Measurements from ENCODE around the gene MCTP1. TPM values are rescaled to one million over a fixed set of nuclear protein-coding genes. Genes with fewer than 3 reads are reported as not detected.

The MCTP1 gene
- total RNA-seq, 1 donor from 2014 or later: not detected

DNA sequence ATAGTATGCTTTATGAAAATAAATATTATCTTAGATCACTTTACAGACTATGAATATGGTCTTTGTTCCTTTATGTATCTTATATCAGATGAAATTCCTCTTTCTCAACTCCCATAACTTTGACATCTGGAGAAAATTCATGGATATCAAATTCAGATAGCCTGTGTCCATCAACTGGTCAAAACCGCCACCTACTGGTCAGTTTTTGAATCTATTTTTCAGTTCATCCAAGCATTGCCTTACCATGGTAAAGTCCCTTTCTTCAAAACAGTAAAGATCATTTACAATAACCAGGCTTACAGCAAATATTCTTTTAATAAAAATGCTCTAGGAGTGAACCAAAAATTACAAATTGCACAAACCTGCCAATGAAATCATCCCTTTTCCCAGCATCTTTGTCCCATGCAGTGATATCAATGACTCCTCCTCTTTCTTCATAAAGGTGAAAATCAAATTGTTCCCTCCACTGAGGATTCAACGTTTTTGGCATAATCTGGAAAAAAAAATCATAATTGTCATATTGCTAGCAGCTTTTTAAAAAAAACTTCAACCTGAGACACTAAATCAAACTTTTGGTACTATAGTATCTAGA lies 375.9 kb downstream of the MCTP1 start:
- H3K4me3 Mint-ChIP-seq: no peak overlapping the region
- H3K27ac Mint-ChIP-seq: no peak overlapping the region
- intact Hi-C loops (cut with micrococcal nuclease): no loop called here
- H3K27me3 Mint-ChIP-seq: no peaks in the 10 kb centered on the region
- peak; percentile 62 for DNase-seq
- H3K9me3 Mint-ChIP-seq: no peaks in the 10 kb centered on the region
- no peaks in the 10 kb centered on the region for H3K36me3 Mint-ChIP-seq (ENCODE audit: low read depth)
- H3K4me1 Mint-ChIP-seq: no peaks in the 10 kb centered on the region

DNA sequence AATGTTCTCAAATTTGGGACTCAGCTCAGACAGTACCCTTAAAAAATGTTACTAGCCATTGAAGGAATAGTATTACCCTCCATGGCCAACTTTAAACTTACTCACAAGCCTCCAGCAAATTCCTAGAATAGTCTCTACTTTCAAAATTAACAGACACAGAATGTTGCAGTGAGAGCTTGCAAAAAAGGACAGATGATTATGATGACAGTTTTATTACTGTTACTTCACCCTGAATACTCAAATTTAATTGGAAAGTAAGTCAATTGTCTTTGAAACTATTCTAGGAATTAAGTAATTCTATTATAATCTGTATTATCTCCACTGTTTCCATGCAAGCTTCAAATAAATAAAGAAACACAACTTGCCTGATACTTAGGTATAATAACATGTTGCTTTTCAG lies 378.1 kb downstream of the MCTP1 start:
- no peak overlapping the region for H3K27ac Mint-ChIP-seq
- no peaks in the 10 kb centered on the region for H3K36me3 Mint-ChIP-seq (ENCODE audit: low read depth)
- H3K9me3 Mint-ChIP-seq: no peaks in the 10 kb centered on the region
- DNase-seq: no peak
- intact Hi-C loops (cut with micrococcal nuclease): no loop called here
- no peaks in the 10 kb centered on the region for H3K4me1 Mint-ChIP-seq
- no peaks in the 10 kb centered on the region for H3K27me3 Mint-ChIP-seq
- H3K4me3 Mint-ChIP-seq: no peak overlapping the region

DNA sequence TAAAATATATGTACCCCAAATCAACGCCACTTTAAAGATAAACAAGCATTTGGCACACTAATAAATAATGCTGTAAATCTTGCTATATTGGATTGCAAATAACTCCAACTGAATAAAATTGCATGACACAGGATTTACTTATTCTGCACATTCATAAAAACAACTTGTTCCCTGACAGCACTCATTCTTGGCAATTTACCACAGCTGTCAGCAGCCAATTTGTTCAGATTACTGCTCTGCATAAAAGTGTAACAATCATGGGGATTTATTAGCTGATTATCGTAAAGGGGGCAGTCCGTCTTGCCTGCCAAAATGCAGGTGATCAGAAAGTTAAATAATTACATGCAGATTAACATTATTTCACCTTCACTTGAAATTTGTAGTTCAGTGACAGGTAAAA lies 381.2 kb downstream of the MCTP1 start:
- Mint-ChIP-seq H3K27me3 (no peaks in the 10 kb centered on the region), H3K4me1 (no peaks in the 10 kb centered on the region), H3K9me3 (no peaks in the 10 kb centered on the region), H3K36me3 (ENCODE audit: low read depth) (no peaks in the 10 kb centered on the region), H3K4me3 (no peak overlapping the region), H3K27ac (no peak overlapping the region)
- intact Hi-C loops (cut with micrococcal nuclease): no loop called here
- no peak for DNase-seq

DNA sequence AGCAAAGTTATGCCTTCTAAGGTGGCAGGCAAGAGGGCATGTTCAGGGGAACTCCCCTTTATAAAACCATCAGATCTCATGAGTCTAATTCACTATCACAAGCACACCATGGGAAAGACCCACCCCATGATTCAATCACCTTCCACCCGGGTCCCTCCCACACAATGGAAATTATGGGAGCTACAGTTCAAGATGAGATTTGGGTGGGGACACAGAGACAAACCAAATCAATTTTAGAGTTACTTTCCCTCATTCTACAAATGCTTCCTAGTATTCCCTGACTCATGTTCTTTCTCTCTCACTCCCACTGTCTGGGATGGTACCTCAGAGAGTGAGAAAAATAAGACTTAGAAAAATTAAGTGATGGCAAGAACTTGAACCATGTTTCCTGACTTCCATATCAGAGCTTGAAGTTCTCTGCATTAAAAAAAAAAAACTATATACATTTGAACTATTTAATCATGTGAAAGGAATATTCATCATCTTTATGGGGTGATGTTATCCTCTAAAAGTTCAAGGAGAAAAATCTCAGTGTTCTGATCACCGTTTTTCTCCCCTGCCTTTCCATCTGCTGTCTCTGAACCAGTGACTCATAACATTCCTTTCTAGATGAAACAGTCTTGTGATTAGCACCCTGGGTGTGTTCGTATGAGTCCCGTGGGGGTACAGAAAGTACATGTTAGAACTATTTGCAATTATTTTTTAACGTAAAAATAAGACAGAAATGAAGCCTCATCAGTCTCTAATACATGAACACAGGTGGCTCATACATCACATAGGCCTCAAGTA lies 383.5 kb downstream of the MCTP1 start:
- Mint-ChIP-seq H3K9me3 (no peaks in the 10 kb centered on the region), H3K36me3 (ENCODE audit: low read depth) (no peaks in the 10 kb centered on the region), H3K4me1 (no peaks in the 10 kb centered on the region), H3K27me3 (no peaks in the 10 kb centered on the region), H3K4me3 (no peak overlapping the region), H3K27ac (no peak overlapping the region)
- intact Hi-C loops (cut with micrococcal nuclease): no loop called here
- no peak for DNase-seq

DNA sequence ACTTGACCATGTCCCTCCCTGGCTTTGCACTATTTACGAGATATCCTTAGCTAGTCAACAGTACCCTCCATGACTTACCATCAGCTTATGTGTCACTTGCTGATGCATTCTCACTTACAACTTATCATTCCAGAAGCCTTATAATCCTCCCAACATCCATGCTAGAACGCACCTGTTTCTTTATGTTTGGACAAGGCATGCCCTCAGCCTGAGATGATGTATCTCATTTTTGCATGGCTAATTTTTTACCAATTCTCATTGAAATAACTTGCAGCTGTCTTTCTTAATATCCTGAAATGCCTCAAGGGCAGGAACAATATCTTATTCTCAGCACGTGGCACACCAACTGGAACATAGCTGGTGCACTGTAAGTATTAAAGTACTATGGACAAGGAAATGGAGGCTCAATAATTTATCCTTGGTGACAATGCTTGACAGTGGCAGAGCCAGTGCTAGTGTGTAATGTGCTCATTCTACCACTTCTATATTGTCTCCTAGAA lies 384.8 kb downstream of the MCTP1 start:
- Mint-ChIP-seq H3K27ac (no peak overlapping the region), H3K4me1 (no peaks in the 10 kb centered on the region), H3K36me3 (ENCODE audit: low read depth) (no peaks in the 10 kb centered on the region), H3K9me3 (no peaks in the 10 kb centered on the region), H3K4me3 (no peak overlapping the region), H3K27me3 (no peaks in the 10 kb centered on the region)
- intact Hi-C loops (cut with micrococcal nuclease): no loop called here
- no peak for DNase-seq

GRCh38 chr5:94893412-94894135 lies 391.3 kb downstream of the MCTP1 start:
- no peaks in the 10 kb centered on the region for H3K4me1 Mint-ChIP-seq
- H3K9me3 Mint-ChIP-seq: no peaks in the 10 kb centered on the region
- DNase-seq: no peak
- H3K27me3 Mint-ChIP-seq: no peaks in the 10 kb centered on the region
- no peaks in the 10 kb centered on the region for H3K36me3 Mint-ChIP-seq (ENCODE audit: low read depth)
- H3K4me3 Mint-ChIP-seq: no peak overlapping the region
- no peak overlapping the region for H3K27ac Mint-ChIP-seq
- intact Hi-C loops (cut with micrococcal nuclease): no loop called here

DNA sequence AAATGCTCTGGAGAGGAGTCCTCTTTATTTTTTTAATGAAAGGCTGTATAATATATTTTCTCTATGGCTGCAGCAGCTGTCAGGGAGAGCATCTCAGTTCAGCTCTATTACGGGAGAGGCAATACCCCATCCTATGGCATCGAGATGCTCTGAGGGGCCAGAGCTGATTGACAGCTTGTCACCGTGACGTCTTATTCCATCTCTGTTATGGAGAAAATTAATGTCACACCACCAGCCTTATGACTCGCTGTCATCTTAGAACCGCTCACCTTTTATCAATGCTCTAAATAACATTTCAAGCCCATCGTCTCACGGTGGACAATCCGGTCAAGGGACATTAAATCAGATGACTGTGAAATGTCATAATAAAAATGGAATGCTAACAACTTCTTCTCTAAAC lies 392.9 kb downstream of the MCTP1 start:
- Mint-ChIP-seq H3K27me3 (no peaks in the 10 kb centered on the region), H3K27ac (no peak overlapping the region), H3K4me1 (no peaks in the 10 kb centered on the region), H3K36me3 (ENCODE audit: low read depth) (no peaks in the 10 kb centered on the region), H3K4me3 (no peak overlapping the region), H3K9me3 (no peaks in the 10 kb centered on the region)
- no peak for DNase-seq
- intact Hi-C loops (cut with micrococcal nuclease): no loop called here

DNA sequence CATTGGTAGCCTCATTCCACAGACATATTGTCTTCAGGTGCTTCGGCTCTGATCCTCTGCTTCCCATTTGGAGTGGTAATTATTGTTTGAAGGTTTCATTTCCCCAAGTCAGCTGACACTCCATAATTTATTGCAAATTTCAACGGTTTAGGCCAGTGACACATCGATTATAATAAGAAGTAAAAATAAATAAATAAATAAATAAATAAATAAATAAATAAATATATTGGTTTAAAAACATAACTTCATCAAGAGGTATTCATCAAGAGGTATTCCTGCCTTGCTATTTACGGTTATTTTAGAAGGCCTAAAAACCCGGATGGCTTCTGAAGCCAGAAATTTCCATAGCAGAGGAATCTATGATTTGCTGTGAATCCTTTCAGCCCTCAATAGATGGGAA lies 393.3 kb downstream of the MCTP1 start:
- no peak overlapping the region for H3K27ac Mint-ChIP-seq
- H3K4me1 Mint-ChIP-seq: no peaks in the 10 kb centered on the region
- H3K36me3 Mint-ChIP-seq (ENCODE audit: low read depth): no peaks in the 10 kb centered on the region
- H3K9me3 Mint-ChIP-seq: no peaks in the 10 kb centered on the region
- DNase-seq: no peak
- H3K4me3 Mint-ChIP-seq: no peak overlapping the region
- intact Hi-C loops (cut with micrococcal nuclease): no loop called here
- H3K27me3 Mint-ChIP-seq: no peaks in the 10 kb centered on the region

GRCh38 chr5:94890907-94891306 lies 394.0 kb downstream of the MCTP1 start:
- H3K36me3 Mint-ChIP-seq (ENCODE audit: low read depth): no peaks in the 10 kb centered on the region
- no peaks in the 10 kb centered on the region for H3K9me3 Mint-ChIP-seq
- intact Hi-C loops (cut with micrococcal nuclease): no loop called here
- H3K4me1 Mint-ChIP-seq: no peaks in the 10 kb centered on the region
- DNase-seq: no peak
- H3K27me3 Mint-ChIP-seq: no peaks in the 10 kb centered on the region
- no peak overlapping the region for H3K4me3 Mint-ChIP-seq
- no peak overlapping the region for H3K27ac Mint-ChIP-seq

DNA sequence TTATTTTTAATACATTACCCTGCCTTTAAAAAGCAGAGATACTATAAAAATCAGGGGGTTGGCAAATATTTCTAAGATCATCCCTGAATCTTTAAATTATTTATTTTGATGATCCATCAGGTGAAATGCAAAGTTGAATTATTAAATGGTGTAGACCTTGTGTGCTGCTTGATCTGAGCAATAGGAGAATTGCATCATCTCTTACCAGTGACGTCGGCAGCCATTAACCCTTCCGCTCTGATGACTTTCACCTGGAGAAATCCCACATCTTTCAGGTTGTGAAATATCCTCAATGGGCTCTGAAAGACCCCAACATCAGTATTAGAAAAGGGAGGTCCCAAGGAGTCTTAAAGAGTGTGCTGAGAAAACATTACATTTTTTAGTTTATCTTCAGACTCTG lies 396.2 kb downstream of the MCTP1 start:
- Mint-ChIP-seq H3K27me3 (no peaks in the 10 kb centered on the region), H3K27ac (no peak overlapping the region), H3K36me3 (ENCODE audit: low read depth) (no peaks in the 10 kb centered on the region), H3K9me3 (no peaks in the 10 kb centered on the region), H3K4me1 (no peaks in the 10 kb centered on the region), H3K4me3 (no peak overlapping the region)
- no peak for DNase-seq
- intact Hi-C loops (cut with micrococcal nuclease): no loop called here

- H3K9me3 Mint-ChIP-seq: no peaks in the 10 kb centered on the region
- H3K27ac Mint-ChIP-seq: no peak overlapping the region
- no peak overlapping the region for H3K4me3 Mint-ChIP-seq
- H3K4me1 Mint-ChIP-seq: no peaks in the 10 kb centered on the region
- no peaks in the 10 kb centered on the region for H3K36me3 Mint-ChIP-seq (ENCODE audit: low read depth)
- intact Hi-C loops (cut with micrococcal nuclease): no loop called here
- no peak for DNase-seq
- H3K27me3 Mint-ChIP-seq: peaks cover 5% of the 10 kb centered on the region
Observed at GRCh38 chr5:94885931-94886330, 399.0 kb downstream of the MCTP1 start.

GRCh38 chr5:94884311-94884710 lies 400.6 kb downstream of the MCTP1 start:
- Mint-ChIP-seq H3K4me1 (no peaks in the 10 kb centered on the region), H3K27me3 (peaks cover 5% of the 10 kb centered on the region), H3K4me3 (no peak overlapping the region), H3K27ac (no peak overlapping the region), H3K9me3 (no peaks in the 10 kb centered on the region), H3K36me3 (ENCODE audit: low read depth) (no peaks in the 10 kb centered on the region)
- DNase-seq: no peak
- intact Hi-C loops (cut with micrococcal nuclease): no loop called here

DNA sequence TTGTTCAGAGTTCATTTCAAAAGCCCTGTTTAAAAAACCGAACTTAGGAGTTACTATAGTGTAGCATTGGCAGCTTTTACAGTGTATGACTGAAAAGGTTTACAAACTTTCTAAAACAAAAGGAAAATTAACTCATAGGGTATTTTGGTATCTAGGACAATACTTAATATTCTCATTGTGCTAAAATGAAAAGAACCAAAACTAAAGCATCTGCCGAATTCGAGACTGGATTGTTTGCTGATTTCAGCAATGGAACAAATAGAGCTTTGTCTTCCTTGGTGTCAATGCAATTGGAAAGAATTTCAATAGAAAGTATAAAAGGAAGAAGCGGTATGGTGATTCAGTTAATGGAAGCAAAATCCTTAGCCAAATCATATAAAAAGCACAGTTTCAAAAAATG lies 412.4 kb downstream of the MCTP1 start:
- peaks cover 4% of the 10 kb centered on the region for H3K27me3 Mint-ChIP-seq
- intact Hi-C loops (cut with micrococcal nuclease): no loop called here
- no peak overlapping the region for H3K4me3 Mint-ChIP-seq

DNA sequence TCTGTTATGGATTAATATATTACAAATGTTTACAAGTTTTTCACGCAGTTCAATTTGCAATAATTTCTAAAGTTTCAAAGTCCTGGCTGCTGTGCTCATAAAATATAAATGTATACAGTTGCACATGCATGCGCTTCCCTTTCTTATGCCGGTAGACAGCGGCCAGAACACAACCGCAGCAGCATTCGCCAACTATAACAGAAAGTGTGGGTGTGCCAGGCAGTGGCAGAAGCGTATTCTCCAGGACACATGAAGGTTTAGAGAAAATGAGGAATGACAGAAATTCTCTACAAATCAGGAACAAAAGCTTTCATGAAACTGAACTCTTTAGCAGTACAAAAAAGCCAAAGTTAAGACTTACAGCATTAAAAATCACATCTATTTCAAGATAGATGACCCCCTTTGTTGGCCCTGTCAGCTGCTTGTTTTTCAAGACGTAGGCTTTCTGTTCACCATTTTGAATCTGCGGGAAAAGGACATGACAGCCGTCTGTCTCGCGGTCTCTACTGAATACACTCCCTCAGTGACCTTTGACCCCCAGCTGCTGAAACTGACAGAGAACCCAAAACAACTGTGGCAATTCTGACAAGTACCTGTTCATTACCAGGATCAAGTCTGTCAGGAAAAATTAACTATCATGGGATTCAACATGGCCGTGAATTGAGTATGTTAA lies 414.2 kb downstream of the MCTP1 start:
- Mint-ChIP-seq H3K9me3 (no peaks in the 10 kb centered on the region), H3K4me1 (peaks cover 2% of the 10 kb centered on the region), H3K27ac (no peak overlapping the region), H3K27me3 (peaks cover 1% of the 10 kb centered on the region), H3K36me3 (ENCODE audit: low read depth) (no peaks in the 10 kb centered on the region), H3K4me3 (no peak overlapping the region)
- no peak for DNase-seq
- intact Hi-C loops (cut with micrococcal nuclease): no loop called here

More for the DNA sequence above, 412.4 kb downstream of the MCTP1 start:
- no peak for DNase-seq
- H3K9me3 Mint-ChIP-seq: no peaks in the 10 kb centered on the region
- no peak overlapping the region for H3K27ac Mint-ChIP-seq
- no peaks in the 10 kb centered on the region for H3K36me3 Mint-ChIP-seq (ENCODE audit: low read depth)
- H3K4me1 Mint-ChIP-seq: peaks cover 2% of the 10 kb centered on the region
